GM12873 (cell line): ENCODE measurements around the gene POLR2B.

Experiments
- CTCF ChIP-seq: IDR thresholded peaks from 2 replicates; pipeline ENCODE4 v1.5.1; 2012; ENCODE audit warnings: low read depth, mild to moderate bottlenecking, moderate library complexity, low read length, control low read depth; ENCODE audit not compliant: insufficient read depth; ENCODE audit errors: missing control alignments

Gene POLR2B

GRCh38 chr4:57043347-57044251, 64.9 kb downstream of the POLR2B start:
- TF ChIP-seq CTCF, result no peak

- no peak for TF ChIP-seq CTCF
Observed at GRCh38 chr4:57044279-57044678, 65.6 kb downstream of the POLR2B start.

- TF ChIP-seq CTCF, result no peak
Observed at GRCh38 chr4:57044996-57045395, 66.3 kb downstream of the POLR2B start.

- no peak for TF ChIP-seq CTCF
Observed at GRCh38 chr4:57048590-57049304, 70.1 kb downstream of the POLR2B start.

GRCh38 chr4:57051095-57051494, 72.4 kb downstream of the POLR2B start:
- TF ChIP-seq CTCF, result no peak

GRCh38 chr4:57051524-57051923, 72.8 kb downstream of the POLR2B start:
- TF ChIP-seq CTCF, result no peak

GRCh38 chr4:57053508-57053907, 74.8 kb downstream of the POLR2B start:
- no peak for TF ChIP-seq CTCF
